Smooth muscle cell (in vitro differentiated cells): Measurements from ENCODE around the gene PLD6. TPM values are rescaled to one million over a fixed set of nuclear protein-coding genes. Genes with fewer than 3 reads are reported as not detected.

ENCODE experiments used
- DNase-seq: peaks from one replicate; lab custom pipeline; 2025; ENCODE audit not compliant: unreplicated experiment; lab: John Stamatoyannopoulos, UW
- H2AFZ ChIP-seq: fragments of 200-600 bp; sonication (generic); 2 replicates; pipeline ENCODE4 v1.6.0; 2016; ENCODE audit warnings: antibody characterized with exemption, low read depth, mild to moderate bottlenecking
- H3F3A ChIP-seq: fragments of 200-600 bp; sonication (generic); 2 replicates; pipeline ENCODE4 v1.6.0; 2017; ENCODE audit warnings: antibody characterized with exemption, low read depth
- H3K27ac ChIP-seq: fragments of 200-600 bp; sonication (generic); 2 replicates; pipeline ENCODE4 v1.5.1; 2016; ENCODE audit warnings: low read depth, mild to moderate bottlenecking
- H3K27me3 ChIP-seq: fragments of 200-600 bp; sonication (generic); 2 replicates; pipeline ENCODE4 v1.6.1; 2016; ENCODE audit warnings: low read depth, mild to moderate bottlenecking
- H3K36me3 ChIP-seq: fragments of 200-600 bp; sonication (generic); 2 replicates; pipeline ENCODE4 v1.5.1; 2016; ENCODE audit warnings: low read depth
- H3K4me1 ChIP-seq: fragments of 200-600 bp; sonication (generic); 2 replicates; pipeline ENCODE4 v1.5.1; 2016; ENCODE audit warnings: low read depth
- H3K4me2 ChIP-seq: fragments of 200-600 bp; sonication (generic); 2 replicates; pipeline ENCODE4 v1.6.0; 2016; ENCODE audit warnings: mild to moderate bottlenecking
- H3K4me3 ChIP-seq: fragments of 200-600 bp; sonication (generic); 2 replicates; pipeline ENCODE4 v1.5.1; 2016; ENCODE audit warnings: mild to moderate bottlenecking
- H3K79me2 ChIP-seq: fragments of 200-600 bp; sonication (generic); 2 replicates; pipeline ENCODE4 v1.6.0; 2016; ENCODE audit warnings: low read depth, mild to moderate bottlenecking
- H3K9ac ChIP-seq: fragments of 200-600 bp; sonication (generic); 2 replicates; pipeline ENCODE4 v1.6.0; 2016; ENCODE audit warnings: low read depth
- H3K9me3 ChIP-seq: fragments of 200-600 bp; sonication (generic); replicated peaks from 2 replicates; pipeline ENCODE4 v1.5.1; 2016; ENCODE audit warnings: low read depth
- H4K20me1 ChIP-seq: fragments of 200-600 bp; sonication (generic); 2 replicates; pipeline ENCODE4 v1.6.0; 2016; ENCODE audit warnings: low read depth
- WGBS: methylation state at CpG from one replicate; pipeline ENCODE4 v1.1.7; 2016; ENCODE audit warnings: low lambda C conversion rate; 5-methylcytosine and 5-hydroxymethylcytosine counted together
- polyA plus RNA-seq: library from polyadenylated mRNA; unstranded; fragments of >200 nt; fragmentation: Nextera tagmentation; extraction: Ambion mirVana; gene quantifications from 2 replicates; pipeline ENCODE4 v1.2.1, GENCODE V29; 2016
- total RNA-seq: library from RNA; depleted of rRNA; stranded (reverse); fragments of >200 nt; gene quantifications from 2 replicates; pipeline ENCODE4 v1.2.3, GENCODE V29; 2014
- TF ChIP-seq, protein P1 (sequence below): fragments of 200-600 bp; sonication (generic); IDR thresholded peaks from 2 replicates; pipeline ENCODE4 v1.5.1; 2017; ENCODE audit warnings: borderline replicate concordance, mild to moderate bottlenecking, antibody characterized with exemption; ENCODE audit not compliant: insufficient read depth, poor library complexity, severe bottlenecking

Gene PLD6
- total and polyA plus RNA-seq, 2 experiments from 2014 or later, result 0.26 to 0.49 TPM

- Histone ChIP-seq H4K20me1 (peaks cover 14% of the 10 kb centered on the region), H3K79me2 (no peaks in the 10 kb centered on the region), H3K27me3 (no peaks in the 10 kb centered on the region), H3K4me3 (no peak overlapping the region), H3F3A (no peaks in the 10 kb centered on the region), H2AFZ (no peak overlapping the region), H3K4me1 (no peaks in the 10 kb centered on the region), H3K4me2 (no peak overlapping the region), H3K9ac (no peak overlapping the region), H3K9me3 (no peaks in the 10 kb centered on the region), H3K36me3 (peaks cover 17% of the 10 kb centered on the region), H3K27ac (no peak overlapping the region)
- DNase-seq, result no peak
- 97% methylated on average over 25 of the region's 25 CpGs for WGBS
- TF ChIP-seq, protein P1, sequence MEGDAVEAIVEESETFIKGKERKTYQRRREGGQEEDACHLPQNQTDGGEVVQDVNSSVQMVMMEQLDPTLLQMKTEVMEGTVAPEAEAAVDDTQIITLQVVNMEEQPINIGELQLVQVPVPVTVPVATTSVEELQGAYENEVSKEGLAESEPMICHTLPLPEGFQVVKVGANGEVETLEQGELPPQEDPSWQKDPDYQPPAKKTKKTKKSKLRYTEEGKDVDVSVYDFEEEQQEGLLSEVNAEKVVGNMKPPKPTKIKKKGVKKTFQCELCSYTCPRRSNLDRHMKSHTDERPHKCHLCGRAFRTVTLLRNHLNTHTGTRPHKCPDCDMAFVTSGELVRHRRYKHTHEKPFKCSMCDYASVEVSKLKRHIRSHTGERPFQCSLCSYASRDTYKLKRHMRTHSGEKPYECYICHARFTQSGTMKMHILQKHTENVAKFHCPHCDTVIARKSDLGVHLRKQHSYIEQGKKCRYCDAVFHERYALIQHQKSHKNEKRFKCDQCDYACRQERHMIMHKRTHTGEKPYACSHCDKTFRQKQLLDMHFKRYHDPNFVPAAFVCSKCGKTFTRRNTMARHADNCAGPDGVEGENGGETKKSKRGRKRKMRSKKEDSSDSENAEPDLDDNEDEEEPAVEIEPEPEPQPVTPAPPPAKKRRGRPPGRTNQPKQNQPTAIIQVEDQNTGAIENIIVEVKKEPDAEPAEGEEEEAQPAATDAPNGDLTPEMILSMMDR, result no peak
Observed at GRCh38 chr17:17227608-17228520, 21.7 kb upstream of the PLD6 start.

- WGBS, result 97% methylated on average over 16 of the region's 16 CpGs
- no peak for DNase-seq
Observed at GRCh38 chr17:17226451-17227265, 20.5 kb upstream of the PLD6 start.

GRCh38 chr17:17225901-17226300, 19.8 kb upstream of the PLD6 start:
- H3K4me3 ChIP-seq, result no peak overlapping the region
- TF ChIP-seq, protein P1, result no peak
- H4K20me1 ChIP-seq, result no peaks in the 10 kb centered on the region
- H3K27me3 ChIP-seq, result no peaks in the 10 kb centered on the region
- H3K4me1 ChIP-seq, result no peaks in the 10 kb centered on the region
- H3K9me3 ChIP-seq, result no peaks in the 10 kb centered on the region
- no peaks in the 10 kb centered on the region for H3K79me2 ChIP-seq
- no peak overlapping the region for H3K4me2 ChIP-seq
- H3K36me3 ChIP-seq, result peaks cover 17% of the 10 kb centered on the region
- 94% methylated on average over 10 of the region's 10 CpGs for WGBS
- no peak for DNase-seq
- H3F3A ChIP-seq, result no peaks in the 10 kb centered on the region
- H3K9ac ChIP-seq, result no peak overlapping the region
- no peak overlapping the region for H3K27ac ChIP-seq
- no peak overlapping the region for H2AFZ ChIP-seq

More at GRCh38 chr17:17226451-17227265, 20.5 kb upstream of the PLD6 start:
- no peak overlapping the region for H2AFZ ChIP-seq
- H3K4me1 ChIP-seq, result no peaks in the 10 kb centered on the region
- H3K79me2 ChIP-seq, result no peaks in the 10 kb centered on the region
- no peak overlapping the region for H3K9ac ChIP-seq
- no peaks in the 10 kb centered on the region for H3F3A ChIP-seq
- TF ChIP-seq, protein P1, result no peak
- H3K36me3 ChIP-seq, result peaks cover 17% of the 10 kb centered on the region
- H3K4me3 ChIP-seq, result no peak overlapping the region
- no peaks in the 10 kb centered on the region for H3K27me3 ChIP-seq
- H3K4me2 ChIP-seq, result no peak overlapping the region
- no peaks in the 10 kb centered on the region for H3K9me3 ChIP-seq
- H4K20me1 ChIP-seq, result peaks cover 2% of the 10 kb centered on the region
- H3K27ac ChIP-seq, result no peak overlapping the region
